Tibial nerve (tissue), 4 donors: ENCODE results near the gene FOXI1.

Experiments used
- CTCF ChIP-seq, 5 experiments: fragments of 200-600 bp in 3 of 5; fragments of 450-650 bp in 2 of 5; sonication (generic) in 3 of 5; IDR thresholded peaks; one replicate each; pipeline ENCODE4 v1.5.1; 2016 to 2019; ENCODE audit warnings: antibody characterized with exemption in 5 of 5, mild to moderate bottlenecking in 3 of 5, moderate library complexity in 2 of 5
- EP300 ChIP-seq, 2 donors: sonication (generic); formaldehyde crosslinking; IDR thresholded peaks; one replicate each; pipeline ENCODE4 v1.6.1; 2017; ENCODE audit warnings: antibody characterized with exemption in 2 of 2, mild to moderate bottlenecking in 1 of 2
- POLR2A ChIP-seq, 2 donors: fragments of 450-650 bp; IDR thresholded peaks; one replicate each; pipeline ENCODE4 v1.6.1; 2017; ENCODE audit warnings: antibody characterized with exemption in 2 of 2, mild to moderate bottlenecking in 2 of 2, moderate library complexity in 2 of 2

- TF ChIP-seq CTCF (IDR thresholded peaks at IDR 0.05), result no peak
- TF ChIP-seq EP300 (IDR thresholded peaks at IDR 0.05), result no peak
- TF ChIP-seq POLR2A (IDR thresholded peaks at IDR 0.05), result no peak
Observed at GRCh38 chr5:170067574-170068170, 38.0 kb upstream of the FOXI1 start.
